GM21825 (cell line): ENCODE data around the gene COL23A1.
"Not testable (repeated sequence)": the region's sequence is repeated elsewhere in the genome, so short reads cannot be mapped to it uniquely, and the experiment has no call there.

Experiments
- ATAC-seq: cut with Tn5 transposase; IDR thresholded peaks from one replicate; pipeline ENCODE4 v1.9.1; 2021; ENCODE audit warnings: mild to moderate bottlenecking, moderate library complexity; ENCODE audit not compliant: unreplicated experiment

The COL23A1 gene

DNA sequence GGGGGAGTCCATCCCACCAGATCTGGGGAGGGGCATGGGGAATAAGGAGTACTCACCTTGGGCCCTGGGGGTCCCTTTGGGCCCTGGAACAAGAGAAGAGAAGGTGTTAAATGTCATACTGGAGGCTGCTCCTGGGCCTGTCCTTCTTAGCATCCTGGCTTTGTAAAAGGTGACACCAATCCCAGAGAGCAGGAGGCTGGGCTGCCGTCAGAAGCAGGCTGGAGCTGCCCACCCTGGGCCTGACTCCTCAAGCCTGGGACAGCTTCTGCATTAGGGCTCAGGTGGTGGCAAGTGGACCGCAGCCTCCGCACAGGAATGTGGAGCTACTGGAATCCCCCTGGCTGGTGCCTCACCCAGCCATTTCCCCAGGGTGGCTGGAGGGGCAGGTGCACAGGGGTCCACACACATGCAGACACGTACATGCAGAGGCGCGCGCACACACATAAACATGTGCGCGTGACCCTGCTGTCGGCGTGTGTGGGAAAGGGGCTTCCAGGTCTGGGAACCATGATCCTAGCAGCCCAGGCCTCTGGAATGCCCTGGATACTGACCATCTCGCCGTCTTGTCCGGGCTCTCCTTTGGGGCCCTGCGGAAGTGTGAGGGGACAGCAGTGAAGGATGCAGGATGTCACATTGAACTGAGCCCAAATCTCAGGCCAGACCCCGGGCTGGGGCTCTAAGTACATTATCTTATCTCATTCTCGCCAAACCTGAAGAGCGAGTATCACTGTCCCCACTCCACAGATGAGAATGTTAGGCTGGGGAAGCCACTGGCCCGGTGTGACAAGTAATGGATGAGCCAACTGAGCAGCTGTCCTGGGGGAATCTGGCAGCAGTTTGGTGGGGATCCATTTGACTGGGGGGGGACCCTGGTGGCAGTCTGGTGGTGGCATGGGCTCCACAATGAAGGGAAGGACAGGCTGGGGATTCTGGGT, 328.3 kb downstream of the COL23A1 start:
- no peak for ATAC-seq

DNA sequence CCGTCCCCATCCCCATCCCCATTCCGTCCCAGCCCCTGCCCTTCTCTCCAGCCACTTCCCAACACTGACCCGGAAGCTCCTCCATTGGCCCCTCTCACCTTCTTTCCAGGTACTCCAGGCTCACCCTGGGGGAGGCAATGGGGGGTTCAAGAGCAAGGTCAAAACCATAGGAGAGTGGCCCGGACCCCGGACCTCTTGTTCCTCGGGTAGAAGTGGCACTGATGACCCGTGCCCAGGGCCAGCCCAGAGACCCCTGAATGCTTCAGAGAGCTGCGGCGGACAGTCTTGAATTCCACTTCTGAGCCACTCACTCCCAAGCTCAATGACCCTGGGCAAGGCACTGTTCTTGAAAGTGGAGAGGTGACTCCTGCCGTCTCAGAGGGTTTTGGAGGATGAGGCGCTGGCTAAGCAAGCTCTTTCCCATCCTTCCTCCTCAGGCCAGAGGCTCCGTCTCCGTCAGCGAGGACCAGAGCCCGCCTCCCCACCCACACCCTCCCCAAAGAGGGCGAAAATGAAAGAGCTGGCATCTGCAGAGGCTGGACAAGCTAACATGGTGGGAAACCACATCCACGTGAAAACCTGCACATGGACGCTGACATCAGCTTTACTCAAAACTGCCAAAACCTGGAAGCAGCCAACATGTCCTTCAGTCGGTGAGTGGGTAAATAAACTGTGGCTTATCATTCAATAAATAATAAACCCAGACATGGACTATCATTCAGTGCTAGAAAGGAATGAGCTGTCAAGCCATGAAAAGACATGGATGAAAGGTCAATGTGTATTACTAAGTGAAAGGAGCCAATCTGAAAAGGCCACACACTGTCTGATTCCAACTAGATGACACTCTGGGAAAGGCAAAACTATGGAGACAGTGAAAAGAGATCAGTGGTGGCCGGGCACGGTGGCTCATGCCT, 330.3 kb downstream of the COL23A1 start:
- no peak for ATAC-seq

DNA sequence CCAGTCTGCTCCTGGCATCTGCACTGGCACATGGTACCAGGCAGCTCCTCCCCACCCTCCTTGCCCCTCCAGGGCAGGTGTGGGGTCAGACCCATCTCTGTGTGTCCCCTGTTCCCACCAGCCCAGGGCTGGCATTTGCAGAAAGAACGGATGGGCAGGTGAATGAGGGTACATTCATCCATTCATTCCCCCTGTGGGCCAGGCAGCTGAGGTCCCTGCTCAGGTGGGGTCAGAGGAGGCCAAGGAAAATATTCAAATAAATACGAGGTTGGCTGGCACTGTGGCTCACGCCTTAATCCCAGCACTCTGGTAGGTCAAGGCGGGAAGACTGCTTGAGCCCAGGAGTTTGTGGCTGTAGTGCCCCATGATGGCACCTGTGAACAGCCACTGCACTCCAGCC, 332.5 kb downstream of the COL23A1 start:
- no peak for ATAC-seq

DNA sequence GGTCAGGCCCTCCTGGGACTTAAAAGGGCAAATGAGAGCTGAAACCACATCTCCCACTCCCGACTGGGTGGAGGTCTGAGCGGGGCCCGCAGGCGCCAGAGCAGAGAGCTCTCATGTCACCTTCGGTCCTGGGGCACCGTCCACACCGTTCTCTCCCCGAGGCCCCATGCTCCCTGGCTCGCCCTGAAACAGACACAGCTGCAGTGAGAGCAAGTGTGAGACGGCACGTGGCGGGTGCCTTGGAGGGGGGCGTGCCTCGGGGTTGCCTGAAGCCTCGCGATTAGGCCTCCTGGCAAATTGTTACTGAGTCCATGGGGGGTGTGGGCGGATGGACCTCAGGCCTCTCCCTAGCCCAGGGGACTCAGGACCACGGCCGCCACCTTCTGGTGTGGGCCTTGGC, 333.4 kb downstream of the COL23A1 start:
- ATAC-seq: no peak

DNA sequence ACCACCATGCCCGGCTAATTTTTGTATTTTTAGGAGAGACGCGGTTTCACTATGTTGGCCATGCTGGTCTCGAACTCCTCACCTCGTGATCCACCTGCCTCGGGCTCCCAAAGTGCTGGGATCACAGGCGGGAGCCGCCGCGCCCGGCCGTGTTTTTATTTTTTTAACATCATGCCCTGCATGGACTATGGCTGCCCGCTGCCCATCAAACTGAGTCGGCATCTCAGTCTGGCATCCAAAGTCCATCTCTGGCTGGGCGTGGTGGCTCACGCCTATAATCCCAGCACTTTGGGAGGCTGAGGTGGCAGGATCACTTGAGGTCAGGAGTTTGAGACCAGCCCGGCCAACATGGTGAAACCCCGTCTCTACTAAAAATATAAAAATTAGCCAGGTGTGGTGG, 336.6 kb downstream of the COL23A1 start:
- ATAC-seq: not testable (repeated sequence)

DNA sequence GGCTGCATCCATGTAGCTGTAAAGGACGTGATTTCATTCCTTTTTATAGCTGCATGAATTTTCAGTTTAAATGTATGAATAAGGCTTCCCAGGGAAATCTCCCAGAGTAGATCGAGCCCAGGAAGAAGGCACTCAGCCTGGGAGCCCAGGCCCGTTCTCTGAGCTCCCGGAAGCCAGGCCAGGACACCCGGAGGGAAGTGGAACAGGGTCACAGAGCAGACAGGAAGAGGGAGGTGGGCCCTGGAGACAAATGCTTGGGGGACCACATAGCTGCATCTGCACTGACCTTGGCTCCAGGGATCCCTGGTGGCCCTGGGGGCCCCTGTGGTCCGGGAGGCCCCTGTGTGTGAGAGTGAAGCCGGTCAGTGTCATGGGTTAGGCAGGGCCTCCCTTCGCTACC, 337.9 kb downstream of the COL23A1 start:
- no peak for ATAC-seq

DNA sequence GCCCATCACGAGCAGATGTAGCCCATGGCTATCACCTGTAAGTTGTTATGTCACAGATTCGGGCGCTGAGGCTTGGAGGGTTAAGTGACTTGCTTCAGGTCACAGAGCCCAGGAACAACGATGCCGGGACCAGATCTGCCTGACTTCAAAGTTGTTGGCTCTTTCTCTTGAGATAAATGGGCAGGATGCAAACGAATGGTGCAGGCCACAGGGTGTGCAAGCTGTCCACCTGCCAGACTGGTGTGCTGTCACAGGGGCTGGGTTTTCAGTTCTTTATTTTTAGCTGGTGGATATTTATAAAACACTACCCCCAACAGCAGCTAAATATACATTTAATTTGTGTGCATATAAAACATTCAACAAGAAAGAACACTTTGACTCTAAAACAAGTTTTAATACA, 339.9 kb downstream of the COL23A1 start:
- ATAC-seq: no peak

DNA sequence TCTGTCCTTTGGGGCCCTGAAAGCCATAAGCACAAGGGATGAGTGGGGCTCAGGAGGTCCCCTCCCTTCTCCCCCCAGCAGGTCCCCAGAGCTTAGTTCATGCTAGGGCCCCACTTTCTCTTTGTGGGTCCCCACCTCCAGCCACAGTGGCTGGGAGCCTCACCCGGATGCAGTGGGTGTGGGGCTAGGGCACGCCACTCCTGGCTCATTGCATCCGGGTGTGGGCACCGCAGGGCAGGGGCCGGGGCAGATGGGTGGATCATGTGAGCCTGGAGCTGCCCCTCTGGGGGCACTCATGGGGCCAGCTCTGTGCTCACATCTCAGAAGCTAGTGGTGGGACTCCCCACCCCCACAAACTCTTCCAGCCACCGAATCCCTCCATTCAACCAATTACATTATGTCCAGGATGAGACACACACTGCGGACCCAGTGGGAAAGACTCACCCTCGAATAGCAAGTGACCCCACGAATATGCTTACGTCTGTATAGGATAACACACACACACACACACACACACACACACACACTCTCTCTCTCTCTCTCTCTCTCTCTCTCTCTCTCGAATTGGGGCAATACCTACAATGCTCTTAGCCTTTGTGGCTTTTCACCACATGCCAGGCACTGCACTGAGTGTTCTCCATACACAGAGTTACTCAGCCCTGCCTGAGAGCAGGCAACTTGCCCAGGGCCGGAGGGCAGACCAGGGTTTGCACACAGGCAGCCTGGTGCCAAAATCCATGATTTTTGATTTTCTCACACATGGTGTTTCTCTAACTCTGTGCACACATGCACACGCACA, 340.8 kb downstream of the COL23A1 start:
- no peak for ATAC-seq

DNA sequence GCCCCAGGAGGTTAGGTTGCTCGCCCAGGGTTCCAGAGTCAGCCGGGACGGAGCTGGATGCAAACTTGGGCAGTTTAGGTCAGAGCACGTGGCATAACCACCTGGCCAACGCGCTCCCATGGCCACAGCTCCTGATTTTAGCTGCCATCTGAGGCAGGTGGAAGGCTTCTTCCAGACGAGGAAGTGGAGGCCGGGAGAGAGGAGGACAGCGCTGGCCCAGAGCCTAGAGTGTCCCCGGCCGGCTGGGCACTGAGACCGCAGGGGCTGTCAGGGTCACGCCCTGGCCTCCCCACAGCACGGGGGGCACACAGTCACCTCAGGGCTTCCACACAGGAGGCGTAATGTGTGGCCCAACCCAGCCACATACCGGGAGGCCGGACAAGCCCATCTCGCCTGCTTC, 341.4 kb downstream of the COL23A1 start:
- no peak for ATAC-seq

DNA sequence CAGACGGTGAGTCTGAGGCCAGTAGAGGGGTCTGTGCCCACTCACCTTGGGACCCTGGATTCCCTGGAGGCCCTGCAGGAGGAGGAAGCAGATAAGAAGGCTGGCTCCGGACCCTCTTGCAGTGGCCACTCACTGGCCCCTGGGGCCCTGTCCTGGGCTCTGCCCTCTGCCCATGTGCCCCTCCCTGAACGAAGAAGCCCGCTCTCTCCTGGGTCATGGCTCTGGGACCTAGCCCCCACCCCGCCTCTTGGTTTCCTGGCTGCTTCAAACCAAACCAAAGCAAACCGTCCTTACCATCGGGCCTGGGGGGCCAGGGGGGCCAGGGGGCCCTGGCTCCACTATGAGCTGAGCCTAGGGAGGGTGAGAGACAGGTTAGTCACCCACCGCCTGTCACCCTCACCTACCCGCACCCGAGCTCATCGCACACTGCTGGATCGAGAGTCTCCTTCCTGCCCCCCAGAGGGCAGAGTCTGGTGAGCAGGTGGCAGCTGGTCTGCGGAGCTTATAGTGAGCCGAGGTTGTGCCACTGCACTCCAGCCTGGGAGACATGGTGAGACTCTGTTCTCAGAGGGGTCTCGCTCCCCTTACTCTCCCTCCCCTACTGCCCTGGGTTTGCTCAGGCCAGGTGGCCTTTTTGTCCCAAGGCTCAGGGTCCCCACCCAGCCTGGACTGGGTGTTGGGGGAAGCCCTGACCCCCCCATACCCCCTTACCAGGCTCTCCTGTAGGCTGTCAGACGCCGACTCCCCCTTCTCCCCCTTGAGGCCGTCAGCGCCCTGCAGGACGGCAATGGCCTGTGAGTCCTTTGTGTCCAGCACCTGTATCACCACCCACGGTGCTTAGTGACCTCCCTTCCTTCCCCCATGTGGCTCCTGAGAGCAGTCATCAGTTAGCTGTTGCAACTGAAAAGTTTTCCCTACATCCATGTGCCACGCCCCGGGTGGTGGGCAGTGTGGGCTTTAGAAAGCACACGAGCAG, 342.4 kb downstream of the COL23A1 start:
- ATAC-seq: no peak

DNA sequence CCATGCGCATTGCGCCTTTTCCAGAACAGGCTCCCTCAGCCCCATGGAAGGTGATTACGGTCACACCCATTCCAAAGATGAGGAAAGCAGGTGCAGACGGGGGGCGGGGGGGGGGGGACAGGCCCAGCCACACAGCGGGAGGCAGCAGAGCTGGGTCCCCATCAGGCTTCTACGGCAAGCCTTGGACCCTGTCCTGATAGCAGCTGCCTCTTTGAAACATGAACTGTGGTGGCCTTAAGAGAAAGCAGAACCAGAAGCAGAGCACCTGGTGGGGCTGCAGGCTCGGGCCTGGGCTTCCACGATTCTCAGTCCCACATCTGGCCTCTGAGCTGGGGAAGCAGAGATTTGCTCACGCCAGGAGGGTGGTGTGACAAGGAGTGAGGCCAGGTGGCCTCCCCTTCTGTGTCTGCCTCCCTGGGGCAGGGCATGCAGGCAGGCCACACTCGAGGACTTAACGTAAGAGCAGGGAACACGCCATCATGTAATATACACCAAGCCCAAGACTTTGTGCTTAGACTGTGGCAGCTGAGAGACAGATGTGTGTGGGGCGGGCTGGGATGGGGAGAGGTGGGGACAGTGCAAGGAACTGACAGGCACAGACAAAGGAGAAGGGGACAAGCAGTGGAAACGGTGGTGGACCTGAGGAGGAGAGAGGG, 343.4 kb downstream of the COL23A1 start:
- no peak for ATAC-seq

DNA sequence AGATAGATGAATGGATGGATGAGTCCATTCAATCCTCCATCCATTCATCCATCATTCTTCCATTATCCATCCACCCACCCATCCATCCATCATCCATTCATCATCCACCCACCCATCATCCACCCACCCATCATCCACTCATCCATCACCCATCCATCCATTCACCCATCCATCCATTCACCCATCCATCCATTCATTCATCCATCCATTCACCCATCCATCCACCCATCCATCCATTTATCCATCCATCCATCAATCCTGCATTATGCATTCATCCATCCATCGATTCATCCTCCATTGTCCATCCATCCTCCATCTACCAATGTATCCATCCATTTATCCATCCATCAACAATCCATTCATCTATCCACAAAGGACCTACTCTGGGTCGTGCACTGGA, 344.8 kb downstream of the COL23A1 start:
- no peak for ATAC-seq

DNA sequence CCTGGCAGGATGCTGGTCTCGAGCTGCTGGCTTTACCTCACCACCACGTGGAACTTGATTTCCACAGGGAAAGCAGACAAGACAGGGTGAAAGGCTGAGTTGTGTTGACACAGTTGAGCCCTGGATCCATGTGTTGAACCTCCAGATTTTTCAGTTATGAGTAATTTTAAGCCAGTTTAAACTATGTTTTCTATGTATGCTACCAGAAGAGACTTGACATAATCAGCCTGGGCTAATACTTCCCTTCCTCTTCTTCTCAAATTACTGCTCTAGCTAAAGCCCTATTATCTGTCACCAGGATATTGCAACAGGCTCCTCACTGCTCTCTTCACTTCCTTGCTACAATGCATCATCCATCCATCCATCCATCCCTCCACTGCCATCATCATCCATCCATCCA, 345.6 kb downstream of the COL23A1 start:
- no peak for ATAC-seq

DNA sequence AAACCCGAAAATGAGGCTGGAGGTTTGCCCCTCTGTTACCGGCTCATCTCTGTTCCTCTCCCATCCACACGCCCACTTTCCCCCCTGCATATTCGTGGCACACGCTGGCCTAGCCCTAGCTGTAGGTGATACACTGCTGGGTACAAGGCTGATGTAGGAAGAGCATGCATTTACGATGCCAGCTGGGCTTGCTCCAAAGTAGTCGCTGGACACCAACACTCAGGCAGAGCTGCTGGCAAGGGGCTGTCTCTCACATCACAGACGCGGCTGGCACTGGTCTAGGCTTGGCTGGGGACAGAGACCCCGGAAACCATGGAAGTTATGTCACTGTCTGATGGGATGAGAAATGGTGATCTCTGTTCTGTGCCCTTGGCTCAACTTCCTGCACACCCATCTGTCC, 347.8 kb downstream of the COL23A1 start:
- no peak for ATAC-seq

DNA sequence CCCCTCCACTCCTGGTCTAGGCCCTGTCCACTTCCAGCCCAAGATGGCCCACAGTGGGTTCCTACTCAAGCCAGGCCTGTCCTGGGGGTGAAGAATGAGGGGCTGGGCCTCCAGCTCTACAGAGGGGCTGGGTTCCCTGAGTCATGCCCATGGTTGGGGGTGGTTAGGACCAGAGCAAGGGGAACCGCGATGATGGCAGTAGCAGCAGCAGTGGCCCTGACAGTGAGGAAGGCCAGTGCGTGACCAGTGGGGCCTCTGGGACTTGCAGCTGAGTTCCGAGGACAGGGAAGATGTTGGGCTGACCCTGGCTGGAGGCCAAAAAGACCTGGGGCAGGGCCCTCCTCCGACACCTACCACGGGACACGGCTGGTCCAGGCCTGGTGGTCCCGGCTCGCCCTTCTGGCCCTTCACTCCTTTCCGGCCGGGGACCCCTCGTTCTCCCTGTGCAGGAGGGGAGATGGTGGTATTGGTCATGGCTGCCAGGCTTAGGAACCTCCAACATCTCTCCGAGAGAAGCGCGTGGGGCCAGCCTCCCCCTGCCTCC, 348.4 kb downstream of the COL23A1 start:
- no peak for ATAC-seq

DNA sequence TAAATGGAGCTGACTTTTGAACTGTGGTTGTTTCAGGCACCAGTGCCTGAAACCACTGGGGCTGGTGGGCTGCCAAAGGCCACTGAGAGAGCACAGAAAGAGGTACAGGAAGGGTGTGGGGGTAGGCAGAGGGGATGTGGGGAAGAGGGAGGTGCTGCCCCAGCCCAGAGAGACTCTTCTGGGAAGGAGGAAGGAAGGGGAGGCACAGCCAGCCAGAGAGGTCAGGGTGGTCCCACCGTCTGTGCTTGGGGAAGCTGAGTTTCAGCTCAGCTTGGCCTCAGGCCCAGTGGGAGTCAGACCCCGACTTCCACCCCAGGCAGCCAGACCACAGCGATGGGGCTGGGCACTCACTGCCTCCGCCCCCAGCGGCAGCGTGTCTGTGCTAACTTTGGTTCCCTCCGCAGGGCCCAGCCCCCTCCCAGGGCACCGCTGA, 348.9 kb downstream of the COL23A1 start:
- ATAC-seq: peak; percentile 31

DNA sequence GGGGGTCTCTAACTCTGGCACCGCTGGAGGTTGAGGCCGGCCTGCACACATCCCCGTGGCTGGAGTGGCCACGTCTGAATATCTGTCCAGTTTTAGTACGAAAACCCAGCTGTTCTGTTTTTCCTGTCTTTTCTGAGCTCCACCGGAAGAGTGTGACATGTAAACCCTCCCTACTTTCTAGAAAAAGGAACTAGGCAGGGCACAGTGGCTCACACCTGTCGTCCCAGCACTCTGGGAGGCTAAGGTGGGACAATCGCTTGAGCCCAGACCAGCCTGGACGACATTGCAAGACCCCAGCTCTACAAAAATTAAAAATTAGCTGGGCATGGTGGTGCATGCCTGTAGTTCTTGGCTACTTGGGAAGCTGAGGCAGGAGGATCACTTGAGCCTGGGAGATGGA, 349.4 kb downstream of the COL23A1 start:
- ATAC-seq: peak; percentile 19

DNA sequence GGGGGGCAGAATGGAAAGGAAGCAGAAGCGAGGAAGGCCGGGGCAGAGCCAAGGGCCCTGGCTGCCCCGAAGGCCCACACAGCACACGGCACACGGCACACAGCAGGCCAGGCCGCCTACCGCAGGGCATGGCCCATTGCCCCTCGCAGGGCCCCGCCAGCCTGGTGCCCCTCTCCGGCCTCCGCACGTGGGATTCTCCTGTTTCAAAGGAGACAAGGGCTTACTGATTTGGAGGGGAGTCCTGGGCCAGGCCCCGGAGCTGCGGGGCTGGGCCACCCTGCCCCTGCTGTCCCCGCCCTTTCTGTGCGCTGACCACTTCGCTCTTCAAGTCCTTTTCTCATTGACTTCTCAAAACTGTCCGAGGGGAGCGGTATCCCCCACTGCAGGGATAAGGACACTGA, 349.9 kb downstream of the COL23A1 start:
- no peak for ATAC-seq
